ENCODE measurements around the gene CCDC178.

DNA sequence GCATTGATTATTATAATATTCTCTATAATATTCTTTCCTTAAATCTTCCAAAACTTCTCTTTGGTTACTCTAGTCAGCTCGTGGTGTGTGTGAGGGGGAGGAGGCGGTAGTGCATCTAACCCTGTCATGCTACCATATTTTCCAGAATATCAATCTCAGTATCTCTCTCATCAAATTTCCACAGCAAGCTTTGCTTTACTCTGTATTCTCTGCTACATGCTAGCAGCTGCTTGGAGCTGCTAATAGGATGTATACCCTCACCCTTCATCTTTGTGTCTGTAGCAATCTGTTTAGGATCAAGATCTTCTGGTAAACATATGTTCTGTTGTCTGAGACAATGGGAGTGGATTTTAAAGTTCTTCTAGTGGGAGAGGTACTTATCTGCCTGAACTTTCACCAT is 363.9 kb downstream of the CCDC178 start:
- TF ChIP-seq, protein P1, sequence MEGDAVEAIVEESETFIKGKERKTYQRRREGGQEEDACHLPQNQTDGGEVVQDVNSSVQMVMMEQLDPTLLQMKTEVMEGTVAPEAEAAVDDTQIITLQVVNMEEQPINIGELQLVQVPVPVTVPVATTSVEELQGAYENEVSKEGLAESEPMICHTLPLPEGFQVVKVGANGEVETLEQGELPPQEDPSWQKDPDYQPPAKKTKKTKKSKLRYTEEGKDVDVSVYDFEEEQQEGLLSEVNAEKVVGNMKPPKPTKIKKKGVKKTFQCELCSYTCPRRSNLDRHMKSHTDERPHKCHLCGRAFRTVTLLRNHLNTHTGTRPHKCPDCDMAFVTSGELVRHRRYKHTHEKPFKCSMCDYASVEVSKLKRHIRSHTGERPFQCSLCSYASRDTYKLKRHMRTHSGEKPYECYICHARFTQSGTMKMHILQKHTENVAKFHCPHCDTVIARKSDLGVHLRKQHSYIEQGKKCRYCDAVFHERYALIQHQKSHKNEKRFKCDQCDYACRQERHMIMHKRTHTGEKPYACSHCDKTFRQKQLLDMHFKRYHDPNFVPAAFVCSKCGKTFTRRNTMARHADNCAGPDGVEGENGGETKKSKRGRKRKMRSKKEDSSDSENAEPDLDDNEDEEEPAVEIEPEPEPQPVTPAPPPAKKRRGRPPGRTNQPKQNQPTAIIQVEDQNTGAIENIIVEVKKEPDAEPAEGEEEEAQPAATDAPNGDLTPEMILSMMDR (IDR thresholded peaks at IDR 0.05; ENCODE audit: low read length) = no peak
- no peak for TF ChIP-seq EZH2 (IDR thresholded peaks at IDR 0.05; ENCODE audit: borderline replicate concordance, low read length)
